Measurements from ENCODE around the gene SBF1. TPM values are rescaled to one million over a fixed set of nuclear protein-coding genes. Genes with fewer than 3 reads are reported as not detected.
"Not testable (repeated sequence)": the region's sequence is repeated elsewhere in the genome, so short reads cannot be mapped to it uniquely, and the experiment has no call there.

SBF1 gene
- polyA plus RNA-seq, 1 donor (not counting 4 experiments of a cell fraction or from before 2014, with no cell fraction given), result 16.2 TPM

DNA sequence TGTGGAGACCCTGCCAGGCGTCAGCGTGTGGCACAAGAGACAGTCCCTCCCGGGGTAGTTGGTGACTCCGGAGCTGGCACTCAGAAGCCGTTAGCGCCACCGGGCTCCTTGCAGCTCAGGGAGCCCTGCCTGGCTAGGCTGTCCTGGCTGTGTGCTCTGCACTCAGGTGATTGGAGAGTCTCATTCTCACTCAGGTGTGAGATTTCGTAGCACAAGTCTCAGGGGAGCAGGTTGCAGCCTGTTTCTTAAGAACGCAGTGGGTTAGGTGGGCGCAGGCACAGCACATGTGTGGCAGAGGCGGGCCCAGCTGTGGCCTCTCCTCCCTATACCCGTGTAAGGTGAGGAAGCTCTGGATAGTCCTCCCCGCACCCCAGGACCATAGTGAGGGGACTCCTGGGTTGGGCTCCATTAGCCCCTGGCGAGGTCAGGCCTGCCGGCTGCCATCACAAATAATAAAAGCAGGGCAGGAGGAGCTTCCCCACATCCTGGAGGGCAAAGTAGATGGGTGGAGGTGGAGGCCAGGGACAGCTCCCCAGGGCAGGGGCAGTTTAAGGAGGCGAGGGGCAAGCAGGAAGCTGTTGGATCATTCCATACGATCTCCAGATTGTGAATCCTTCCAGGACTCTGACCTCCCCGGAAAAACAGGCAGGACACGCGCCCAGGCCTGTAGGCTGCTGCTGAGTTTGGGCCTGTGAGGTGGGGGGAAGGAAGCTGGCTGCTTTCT, 39.4 kb downstream of the SBF1 start:
- Histone ChIP-seq H3K27ac (ENCODE audit: control insufficient read depth, insufficient read depth, low read length) (peak overlapping the region; percentile 6), H2AFZ (ENCODE audit: control insufficient read depth, low read length) (no peak overlapping the region), H3K4me1 (ENCODE audit: control insufficient read depth, extremely low read depth, insufficient read depth, low read length) (peaks cover 9% of the 10 kb centered on the region), H3K9me3 (ENCODE audit: control insufficient read depth, low read depth, low read length) (no peaks in the 10 kb centered on the region), H3K79me2 (ENCODE audit: control insufficient read depth, insufficient read depth, low read length) (no peaks in the 10 kb centered on the region), H3K4me2 (ENCODE audit: control insufficient read depth, extremely low read depth, insufficient read depth, low read depth, low read length) (no peak overlapping the region), H3K36me3 (ENCODE audit: control insufficient read depth in 2 of 2, extremely low read depth in 1 of 2, insufficient read depth in 2 of 2, low read length in 2 of 2) (peaks cover 15 to 45% of the 10 kb centered on the region in 2 experiments), H3K9ac (ENCODE audit: control insufficient read depth, extremely low read depth, insufficient read depth, low read length) (no peak overlapping the region), H4K20me1 (ENCODE audit: control insufficient read depth, extremely low read depth, insufficient read depth, low read length) (no peaks in the 10 kb centered on the region), H3K4me3 (ENCODE audit: control insufficient read depth in 2 of 3, extremely low read depth in 1 of 3, insufficient read depth in 2 of 3, low read depth in 1 of 3, low read length in 3 of 3) (no peak overlapping the region), H3K9me1 (ENCODE audit: control insufficient read depth, extremely low read depth, insufficient read depth, low read length) (no peaks in the 10 kb centered on the region), H3K27me3 (ENCODE audit: control insufficient read depth, extremely low read depth, insufficient read depth, low read length) (no peaks in the 10 kb centered on the region)
- FAIRE-seq (peak; percentile 73), DNase-seq (ENCODE audit: low read depth, low spot score) (no peak)
- TF ChIP-seq, protein P1, sequence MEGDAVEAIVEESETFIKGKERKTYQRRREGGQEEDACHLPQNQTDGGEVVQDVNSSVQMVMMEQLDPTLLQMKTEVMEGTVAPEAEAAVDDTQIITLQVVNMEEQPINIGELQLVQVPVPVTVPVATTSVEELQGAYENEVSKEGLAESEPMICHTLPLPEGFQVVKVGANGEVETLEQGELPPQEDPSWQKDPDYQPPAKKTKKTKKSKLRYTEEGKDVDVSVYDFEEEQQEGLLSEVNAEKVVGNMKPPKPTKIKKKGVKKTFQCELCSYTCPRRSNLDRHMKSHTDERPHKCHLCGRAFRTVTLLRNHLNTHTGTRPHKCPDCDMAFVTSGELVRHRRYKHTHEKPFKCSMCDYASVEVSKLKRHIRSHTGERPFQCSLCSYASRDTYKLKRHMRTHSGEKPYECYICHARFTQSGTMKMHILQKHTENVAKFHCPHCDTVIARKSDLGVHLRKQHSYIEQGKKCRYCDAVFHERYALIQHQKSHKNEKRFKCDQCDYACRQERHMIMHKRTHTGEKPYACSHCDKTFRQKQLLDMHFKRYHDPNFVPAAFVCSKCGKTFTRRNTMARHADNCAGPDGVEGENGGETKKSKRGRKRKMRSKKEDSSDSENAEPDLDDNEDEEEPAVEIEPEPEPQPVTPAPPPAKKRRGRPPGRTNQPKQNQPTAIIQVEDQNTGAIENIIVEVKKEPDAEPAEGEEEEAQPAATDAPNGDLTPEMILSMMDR (optimal IDR thresholded peaks at IDR 0.05 in 1 of 3, IDR thresholded peaks at IDR 0.05 in 1 of 3, conservative IDR thresholded peaks at IDR 0.05 in 1 of 3; ENCODE audit: extremely low read depth in 1 of 3, insufficient read depth in 2 of 3, low read length in 3 of 3), result no peak
- TF ChIP-seq EZH2 (IDR thresholded peaks at IDR 0.05; ENCODE audit: low read length), result no peak
- dilution Hi-C loops (cut with MboI; ENCODE audit: extremely low pct_ligation_motif_present, low sequenced_read_pairs), result no loop called here

DNA sequence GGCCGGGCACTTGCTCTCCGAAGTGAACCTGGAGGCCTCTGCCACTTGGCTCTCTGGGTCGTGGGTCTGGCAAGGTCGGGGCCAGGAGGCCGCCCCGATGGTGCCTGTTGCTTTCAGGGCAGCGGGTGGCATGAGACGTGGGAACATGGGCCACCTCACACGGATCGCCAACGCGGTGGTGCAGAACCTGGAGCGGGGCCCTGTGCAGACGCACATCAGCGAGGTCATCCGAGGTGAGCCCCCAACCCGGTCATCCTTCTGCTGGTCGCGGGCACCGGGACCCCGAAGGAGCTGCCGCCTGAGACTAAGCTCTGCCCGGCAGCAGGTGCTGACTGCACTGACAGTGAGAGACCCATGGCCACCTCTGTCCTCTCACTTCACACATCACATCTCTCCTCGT, 40.0 kb downstream of the SBF1 start:
- dilution Hi-C loops (cut with MboI; ENCODE audit: extremely low pct_ligation_motif_present, low sequenced_read_pairs), result no loop called here
- Histone ChIP-seq H3K9ac (ENCODE audit: control insufficient read depth, extremely low read depth, insufficient read depth, low read length) (no peak overlapping the region), H3K9me3 (ENCODE audit: control insufficient read depth, low read depth, low read length) (no peaks in the 10 kb centered on the region), H2AFZ (ENCODE audit: control insufficient read depth, low read length) (no peak overlapping the region), H3K4me1 (ENCODE audit: control insufficient read depth, extremely low read depth, insufficient read depth, low read length) (peaks cover 9% of the 10 kb centered on the region), H3K27ac (ENCODE audit: control insufficient read depth, insufficient read depth, low read length) (no peak overlapping the region), H4K20me1 (ENCODE audit: control insufficient read depth, extremely low read depth, insufficient read depth, low read length) (no peaks in the 10 kb centered on the region), H3K4me2 (ENCODE audit: control insufficient read depth, extremely low read depth, insufficient read depth, low read depth, low read length) (no peak overlapping the region), H3K27me3 (ENCODE audit: control insufficient read depth, extremely low read depth, insufficient read depth, low read length) (no peaks in the 10 kb centered on the region), H3K9me1 (ENCODE audit: control insufficient read depth, extremely low read depth, insufficient read depth, low read length) (no peaks in the 10 kb centered on the region), H3K4me3 (ENCODE audit: control insufficient read depth in 2 of 3, extremely low read depth in 1 of 3, insufficient read depth in 2 of 3, low read depth in 1 of 3, low read length in 3 of 3) (no peak overlapping the region), H3K79me2 (ENCODE audit: control insufficient read depth, insufficient read depth, low read length) (no peaks in the 10 kb centered on the region), H3K36me3 (ENCODE audit: control insufficient read depth in 2 of 2, extremely low read depth in 1 of 2, insufficient read depth in 2 of 2, low read length in 2 of 2) (peaks cover 21 to 45% of the 10 kb centered on the region in 2 experiments)
- DNase-seq (ENCODE audit: low read depth, low spot score) (no peak), FAIRE-seq (no peak)
- TF ChIP-seq, protein P1 (optimal IDR thresholded peaks at IDR 0.05 in 1 of 3, IDR thresholded peaks at IDR 0.05 in 1 of 3, conservative IDR thresholded peaks at IDR 0.05 in 1 of 3; ENCODE audit: extremely low read depth in 1 of 3, insufficient read depth in 2 of 3, low read length in 3 of 3), result no peak
- TF ChIP-seq EZH2 (IDR thresholded peaks at IDR 0.05; ENCODE audit: low read length), result no peak

DNA sequence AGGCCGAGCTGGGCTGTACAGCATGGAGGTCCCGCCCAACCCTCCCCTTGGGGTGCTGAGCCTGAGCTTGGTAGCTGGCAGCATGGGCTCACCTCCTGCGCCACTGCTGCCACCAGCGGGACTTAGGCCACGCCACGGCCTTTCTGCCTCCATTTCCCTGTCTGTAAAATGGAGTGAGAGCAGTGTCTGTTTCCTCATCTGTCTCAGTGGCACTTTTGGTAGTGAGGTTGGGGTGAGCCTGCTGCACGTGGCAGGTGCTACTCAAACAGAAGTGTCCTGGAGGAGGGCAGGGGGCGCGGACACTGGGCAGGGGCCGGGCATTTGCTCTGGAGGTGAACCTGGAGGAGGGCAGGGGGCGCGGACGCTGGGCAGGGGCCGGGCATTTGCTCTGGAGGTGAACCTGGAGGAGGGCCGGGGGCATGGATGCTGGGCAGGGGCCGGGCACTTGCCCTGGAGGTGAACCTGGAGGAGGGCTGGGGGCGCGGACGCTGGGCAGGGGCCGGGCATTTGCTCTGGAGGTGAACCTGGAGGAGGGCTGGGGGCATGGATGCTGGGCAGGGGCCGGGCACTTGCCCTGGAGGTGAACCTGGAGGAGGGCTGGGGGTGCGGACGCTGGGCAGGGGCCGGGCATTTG, 41.8 kb downstream of the SBF1 start:
- dilution Hi-C loops (cut with MboI; ENCODE audit: extremely low pct_ligation_motif_present, low sequenced_read_pairs); H3K27me3 ChIP-seq (ENCODE audit: control insufficient read depth, extremely low read depth, insufficient read depth, low read length); H3K9ac ChIP-seq (ENCODE audit: control insufficient read depth, extremely low read depth, insufficient read depth, low read length); H3K9me3 ChIP-seq (ENCODE audit: control insufficient read depth, low read depth, low read length); H3K4me1 ChIP-seq (ENCODE audit: control insufficient read depth, extremely low read depth, insufficient read depth, low read length); H4K20me1 ChIP-seq (ENCODE audit: control insufficient read depth, extremely low read depth, insufficient read depth, low read length); H3K9me1 ChIP-seq (ENCODE audit: control insufficient read depth, extremely low read depth, insufficient read depth, low read length); H3K4me2 ChIP-seq (ENCODE audit: control insufficient read depth, extremely low read depth, insufficient read depth, low read depth, low read length); H2AFZ ChIP-seq (ENCODE audit: control insufficient read depth, low read length); H3K4me3 ChIP-seq (ENCODE audit: control insufficient read depth in 2 of 3, extremely low read depth in 1 of 3, insufficient read depth in 2 of 3, low read depth in 1 of 3, low read length in 3 of 3); H3K79me2 ChIP-seq (ENCODE audit: control insufficient read depth, insufficient read depth, low read length); FAIRE-seq; DNase-seq (ENCODE audit: low read depth, low spot score); H3K27ac ChIP-seq (ENCODE audit: control insufficient read depth, insufficient read depth, low read length): not testable (repeated sequence)
- H3K36me3 ChIP-seq (ENCODE audit: control insufficient read depth in 2 of 2, extremely low read depth in 1 of 2, insufficient read depth in 2 of 2, low read length in 2 of 2), result peaks cover 30 to 43% of the 10 kb centered on the region in 2 experiments

Data from keratinocyte (primary cell).